Activated B cell treated with CpG ODN at 0.5 μM for 24 hours (primary cell): ENCODE results near the gene NDUFAF2. TPM values are rescaled to one million over a fixed set of nuclear protein-coding genes. Genes with fewer than 3 reads are reported as not detected.

Source experiments
- ATAC-seq: fragments of 200-7000 bp; cut with Tn5 transposase; one replicate; pipeline ENCODE4 v1.10.0; 2021; ENCODE audit warnings: low read depth, mild to moderate bottlenecking, moderate library complexity
- CTCF ChIA-PET: fragments of 350-600 bp; sonication (Branson Sonifier 250); formaldehyde crosslinking; loops from one replicate; lab custom pipeline; 2021; ENCODE audit warnings: antibody characterized with exemption; lab: Charles Lee
- POLR2A ChIA-PET: fragments of 350-600 bp; sonication (Branson Sonifier 250); formaldehyde crosslinking; loops from one replicate; lab custom pipeline; 2021; ENCODE audit warnings: antibody characterized with exemption; lab: Charles Lee
- DNase-seq: peaks from one replicate; pipeline ENCODE4 v3.0.0; 2022
- H3K27ac Mint-ChIP-seq: one replicate; pipeline ENCODE4 v1.8.0; 2020; ENCODE audit warnings: mixed read lengths
- H3K27me3 Mint-ChIP-seq: one replicate; pipeline ENCODE4 v1.8.0; 2021; ENCODE audit warnings: mixed read lengths
- H3K36me3 Mint-ChIP-seq: one replicate; pipeline ENCODE4 v1.8.0; 2021; ENCODE audit warnings: low read depth, mixed read lengths
- H3K4me1 Mint-ChIP-seq: one replicate; pipeline ENCODE4 v1.8.0; 2021; ENCODE audit warnings: mixed read lengths
- H3K4me3 Mint-ChIP-seq: one replicate; pipeline ENCODE4 v1.8.0; 2020; ENCODE audit warnings: mild to moderate bottlenecking, mixed read lengths
- H3K9me3 Mint-ChIP-seq: one replicate; pipeline ENCODE4 v1.8.0; 2020; ENCODE audit warnings: mixed read lengths
- intact Hi-C: fragments of 100-400 bp; cut with micrococcal nuclease; formaldehyde crosslinking; loops from one replicate; pipeline ENCODE4 v1.15.1; 2024
- total RNA-seq: library from RNA; stranded (reverse); gene quantifications from 2 replicates; pipeline ENCODE4 v1.2.3, GENCODE V29; 2022
- TF ChIP-seq, protein P1 (sequence below): fragments of 200-600 bp; IDR thresholded peaks from one replicate; pipeline ENCODE4 v1.8.0; 2022; ENCODE audit warnings: antibody characterized with exemption, mild to moderate bottlenecking

Gene NDUFAF2
- total RNA-seq, 1 donor from 2014 or later, result 13.1 TPM

GRCh38 chr5:61009907-61010306 is 64.9 kb downstream of the NDUFAF2 start:
- Mint-ChIP-seq H3K27me3 (no peaks in the 10 kb centered on the region), H3K9me3 (no peaks in the 10 kb centered on the region), H3K27ac (no peak overlapping the region), H3K36me3 (no peaks in the 10 kb centered on the region), H3K4me1 (peaks cover 1% of the 10 kb centered on the region), H3K4me3 (no peak overlapping the region)
- ChIA-PET CTCF (no interaction called here), POLR2A (no interaction called here)
- intact Hi-C loops, result no loop called here
- ATAC-seq (no peak), DNase-seq (no peak)
- TF ChIP-seq, protein P1, sequence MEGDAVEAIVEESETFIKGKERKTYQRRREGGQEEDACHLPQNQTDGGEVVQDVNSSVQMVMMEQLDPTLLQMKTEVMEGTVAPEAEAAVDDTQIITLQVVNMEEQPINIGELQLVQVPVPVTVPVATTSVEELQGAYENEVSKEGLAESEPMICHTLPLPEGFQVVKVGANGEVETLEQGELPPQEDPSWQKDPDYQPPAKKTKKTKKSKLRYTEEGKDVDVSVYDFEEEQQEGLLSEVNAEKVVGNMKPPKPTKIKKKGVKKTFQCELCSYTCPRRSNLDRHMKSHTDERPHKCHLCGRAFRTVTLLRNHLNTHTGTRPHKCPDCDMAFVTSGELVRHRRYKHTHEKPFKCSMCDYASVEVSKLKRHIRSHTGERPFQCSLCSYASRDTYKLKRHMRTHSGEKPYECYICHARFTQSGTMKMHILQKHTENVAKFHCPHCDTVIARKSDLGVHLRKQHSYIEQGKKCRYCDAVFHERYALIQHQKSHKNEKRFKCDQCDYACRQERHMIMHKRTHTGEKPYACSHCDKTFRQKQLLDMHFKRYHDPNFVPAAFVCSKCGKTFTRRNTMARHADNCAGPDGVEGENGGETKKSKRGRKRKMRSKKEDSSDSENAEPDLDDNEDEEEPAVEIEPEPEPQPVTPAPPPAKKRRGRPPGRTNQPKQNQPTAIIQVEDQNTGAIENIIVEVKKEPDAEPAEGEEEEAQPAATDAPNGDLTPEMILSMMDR, result no peak

- TF ChIP-seq, protein P1, result no peak
- H3K4me1 Mint-ChIP-seq, result peaks cover 1% of the 10 kb centered on the region
- H3K36me3 Mint-ChIP-seq, result no peaks in the 10 kb centered on the region
- H3K27ac Mint-ChIP-seq, result no peak overlapping the region
- H3K27me3 Mint-ChIP-seq, result no peaks in the 10 kb centered on the region
- no peak for ATAC-seq
- no peak overlapping the region for H3K4me3 Mint-ChIP-seq
- H3K9me3 Mint-ChIP-seq, result no peaks in the 10 kb centered on the region
- POLR2A ChIA-PET, result no interaction called here
- no peak for DNase-seq
- CTCF ChIA-PET, result no interaction called here
- intact Hi-C loops, result no loop called here
Observed at GRCh38 chr5:61010467-61011454, 65.8 kb downstream of the NDUFAF2 start.

GRCh38 chr5:61018062-61018461 is 73.1 kb downstream of the NDUFAF2 start:
- no peak overlapping the region for H3K4me3 Mint-ChIP-seq
- no peaks in the 10 kb centered on the region for H3K4me1 Mint-ChIP-seq
- peaks cover 5% of the 10 kb centered on the region for H3K9me3 Mint-ChIP-seq
- intact Hi-C loops, result no loop called here
- ChIA-PET POLR2A (no interaction called here), CTCF (no interaction called here)
- TF ChIP-seq, protein P1, result no peak
- no peaks in the 10 kb centered on the region for H3K27me3 Mint-ChIP-seq
- no peak for DNase-seq
- H3K27ac Mint-ChIP-seq, result no peak overlapping the region
- no peaks in the 10 kb centered on the region for H3K36me3 Mint-ChIP-seq
- no peak for ATAC-seq

- intact Hi-C loops, result no loop called here
- TF ChIP-seq, protein P1, result no peak
- Mint-ChIP-seq H3K4me3 (no peak overlapping the region), H3K27me3 (no peaks in the 10 kb centered on the region), H3K27ac (no peak overlapping the region), H3K9me3 (peaks cover 5% of the 10 kb centered on the region), H3K4me1 (no peaks in the 10 kb centered on the region), H3K36me3 (no peaks in the 10 kb centered on the region)
- ChIA-PET CTCF (no interaction called here), POLR2A (no interaction called here)
- no peak for DNase-seq
- ATAC-seq, result no peak
Observed at GRCh38 chr5:61019642-61020041, 74.6 kb downstream of the NDUFAF2 start.

- Mint-ChIP-seq H3K27ac (no peak overlapping the region), H3K4me3 (no peak overlapping the region), H3K9me3 (peaks cover 5% of the 10 kb centered on the region), H3K36me3 (no peaks in the 10 kb centered on the region), H3K27me3 (no peaks in the 10 kb centered on the region), H3K4me1 (no peaks in the 10 kb centered on the region)
- intact Hi-C loops, result no loop called here
- TF ChIP-seq, protein P1, result no peak
- ATAC-seq, result no peak
- DNase-seq, result no peak
- ChIA-PET POLR2A (no interaction called here), CTCF (no interaction called here)
Observed at GRCh38 chr5:61020415-61020814, 75.4 kb downstream of the NDUFAF2 start.
